GM12878 (cell line): ENCODE measurements around the gene JDP2. TPM values are rescaled to one million over a fixed set of nuclear protein-coding genes. Genes with fewer than 3 reads are reported as not detected.

ENCODE experiments used
- ATAC-seq: fragments of 200-7000 bp; cut with Tn5 transposase; 3 replicates; pipeline ENCODE4 v1.9.1; 2020; ENCODE audit warnings: mild to moderate bottlenecking, moderate library complexity
- BruUV-seq: library from RNA; stranded (reverse); fragments of 400-500 nt; replicated peaks from 2 replicates; lab custom pipeline; 2021; lab: Mats Ljungman, UMichigan
- CTCF ChIA-PET: fragments of 300-600 bp; sonication (Branson Sonifier 250); formaldehyde crosslinking; extraction: SDS; loops from one replicate; lab custom pipeline; 2021; ENCODE audit warnings: inconsistent platforms; lab: Yijun Ruan, JAX
- POLR2A ChIA-PET: fragments of 350-600 bp; formaldehyde crosslinking; extraction: SDS; loops from one replicate; lab custom pipeline; 2021; ENCODE audit warnings: inconsistent platforms; lab: Charles Lee
- RAD21 ChIA-PET: fragments of 300-600 bp; sonication (Branson Sonifier 250); formaldehyde crosslinking; loops from one replicate; lab custom pipeline; 2023; ENCODE audit warnings: antibody characterized with exemption; ENCODE audit not compliant: unreplicated experiment; lab: Charles Lee
- SMC1A ChIA-PET: fragments of 300-600 bp; sonication (Branson Sonifier 250); formaldehyde crosslinking; loops from one replicate; lab custom pipeline; 2023; ENCODE audit not compliant: unreplicated experiment, uncharacterized antibody; lab: Charles Lee
- DNase-seq: peaks from one replicate; pipeline ENCODE4 v3.0.0-alpha.2; 2011; ENCODE audit warnings: low read depth, low spot score
- FAIRE-seq: peaks from 3 replicates; lab custom pipeline; 2011; peaks lifted over from hg19 to GRCh38; lab: Jason Lieb, UNC
- H2AFZ ChIP-seq: 2 replicates; pipeline ENCODE4 v1.6.0; 2011; ENCODE audit warnings: low read depth, low read length, control low read depth; ENCODE audit not compliant: control insufficient read depth
- H3K27ac ChIP-seq: 2 replicates; pipeline ENCODE4 v1.5.1; 2011; ENCODE audit warnings: control low read depth; ENCODE audit not compliant: control insufficient read depth, insufficient read depth
- H3K27me3 ChIP-seq, 2 experiments: replicated peaks in 1 of 2; 2 replicates each; pipeline versions ENCODE4 v1.6.0 to v1.6.1; 2011; ENCODE audit warnings: low read length in 1 of 2; ENCODE audit not compliant: control insufficient read depth in 2 of 2, insufficient read depth in 2 of 2
- H3K36me3 ChIP-seq, 2 experiments: 2 replicates each; pipeline ENCODE4 v1.5.1; 2011; ENCODE audit warnings: low read length in 1 of 2; ENCODE audit not compliant: control insufficient read depth in 2 of 2, insufficient read depth in 2 of 2
- H3K4me1 ChIP-seq: 2 replicates; pipeline ENCODE4 v1.6.1; 2011; ENCODE audit warnings: mild to moderate bottlenecking, low read length, moderate library complexity, mixed read lengths; ENCODE audit not compliant: control insufficient read depth, insufficient read depth
- H3K4me2 ChIP-seq: 2 replicates; pipeline ENCODE4 v1.6.0; 2011; ENCODE audit warnings: control low read depth; ENCODE audit not compliant: control insufficient read depth, insufficient read depth
- H3K4me3 ChIP-seq: fragments of 200-600 bp; sonication (generic); 2 replicates; pipeline ENCODE4 v1.5.1; 2016
- H3K79me2 ChIP-seq: 2 replicates; pipeline ENCODE4 v1.6.0; 2011; ENCODE audit warnings: low read length; ENCODE audit not compliant: control insufficient read depth, insufficient read depth
- H3K9ac ChIP-seq: 2 replicates; pipeline ENCODE4 v1.8.0; 2011; ENCODE audit warnings: low read length, control low read depth, mixed read lengths; ENCODE audit not compliant: control insufficient read depth, insufficient read depth
- H3K9me3 ChIP-seq: replicated peaks from 3 replicates; pipeline ENCODE4 v1.5.1; 2011; ENCODE audit warnings: mild to moderate bottlenecking, low read length; ENCODE audit not compliant: control insufficient read depth, insufficient read depth
- H4K20me1 ChIP-seq: 2 replicates; pipeline ENCODE4 v1.6.0; 2011; ENCODE audit not compliant: control insufficient read depth, insufficient read depth
- CBX5 ChIP-seq: sonication (generic); IDR thresholded peaks from 2 replicates; pipeline ENCODE4 v1.6.1; 2016; ENCODE audit warnings: low read depth, moderate library complexity, mild to moderate bottlenecking, inconsistent platforms
- PML ChIP-seq: IDR thresholded peaks from 2 replicates; pipeline ENCODE4 v1.6.1; 2012; ENCODE audit warnings: low read length, inconsistent platforms
- TAF1 ChIP-seq: IDR thresholded peaks from 2 replicates; pipeline ENCODE4 v1.6.1; 2011; ENCODE audit warnings: mild to moderate bottlenecking, low read depth, low read length, borderline replicate concordance
- ZNF217 ChIP-seq: fragments of 450-650 bp; IDR thresholded peaks from 2 replicates; pipeline ENCODE4 v1.6.1; 2017; ENCODE audit warnings: antibody characterized with exemption, mild to moderate bottlenecking
- WGBS: methylation state at CpG from one replicate; pipeline ENCODE4 v1.1.6; 2016; ENCODE audit warnings: low lambda C conversion rate; ENCODE audit not compliant: insufficient replicate concordance, insufficient coverage; ENCODE audit errors: missing lambda C conversion rate; 5-methylcytosine and 5-hydroxymethylcytosine counted together
- in situ Hi-C: fragments of 300-500 bp; cut with MboI; formaldehyde crosslinking; loops from 9 replicates; pipeline ENCODE4 v1.14.3; 2018; ENCODE audit warnings: mixed read lengths
- intact Hi-C: fragments of 100-400 bp; cut with micrococcal nuclease; formaldehyde crosslinking; loops from one replicate; pipeline ENCODE4 v1.14.2; 2022; ENCODE audit not compliant: unreplicated experiment
- polyA plus RNA-seq, 11 experiments: library from polyadenylated mRNA; depleted of rRNA in 4 of 11; unstranded in 6 of 11; stranded (reverse) in 5 of 11; fragments of >200 nt; fragmentation: Nextera tagmentation in 4 of 11; fragmentation: Illumina TruSeq in 1 of 11; extraction: Ambion mirVana in 4 of 11; extraction: Trizol in 1 of 11; gene quantifications; 1 replicate in 1 of 11; 2 replicates in 10 of 11; pipeline versions ENCODE4 v1.2.1 to v1.2.3, GENCODE V29; 2011 to 2016; ENCODE audit warnings: inconsistent platforms in 2 of 11, missing spikeins in 2 of 11, low read depth in 1 of 11
- total RNA-seq, 4 experiments: library from RNA; depleted of rRNA in 3 of 4; stranded (reverse); fragments of >200 nt in 3 of 4; fragmentation: Illumina TruSeq in 1 of 4; extraction: Trizol in 1 of 4; gene quantifications; 2 replicates each; pipeline versions ENCODE4 v1.2.1 to v1.2.3, GENCODE V29; 2013 to 2021
- TF ChIP-seq, protein P1 (sequence below): fragments of 450-650 bp; IDR thresholded peaks from 2 replicates; pipeline ENCODE4 v1.6.1; 2017; ENCODE audit warnings: antibody characterized with exemption, mild to moderate bottlenecking, moderate library complexity
- TF ChIP-seq, protein P2 (sequence below): fragments of 450-650 bp; conservative IDR thresholded peaks from 2 replicates; pipeline ENCODE4 v1.6.1; 2017; ENCODE audit warnings: mild to moderate bottlenecking, moderate library complexity

JDP2 gene
- total and polyA plus RNA-seq, 10 of the 15 experiments (the other 5 are each of a cell fraction or from before 2014, with no cell fraction given) = 0.71 to 21.3 (median 11.2) TPM

DNA sequence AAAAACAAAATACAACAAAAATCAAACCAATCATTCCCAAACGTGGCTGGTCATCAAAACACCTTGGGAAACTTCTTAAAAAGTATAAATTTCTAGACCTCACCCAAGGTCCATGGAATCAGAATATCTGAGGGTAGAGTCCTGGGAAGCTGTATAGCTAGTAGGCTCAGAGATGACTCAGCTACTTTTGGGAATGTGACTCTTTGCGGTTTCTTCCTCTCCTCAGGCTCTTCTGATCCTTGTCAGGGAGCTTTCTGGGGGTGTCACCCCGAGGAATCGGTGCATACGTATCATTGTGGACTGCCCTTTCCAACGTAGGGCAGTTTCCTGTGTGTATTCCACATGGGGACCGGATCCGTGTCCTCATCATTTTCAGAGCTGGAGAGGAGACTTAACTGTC is 14.8 kb downstream of the JDP2 start:
- FAIRE-seq (no peak), DNase-seq (no peak), ATAC-seq (no peak)
- H3K27ac ChIP-seq = no peak overlapping the region
- H3K4me1 ChIP-seq = peaks cover 21% of the 10 kb centered on the region
- WGBS = 85% methylated on average over 8 of the region's 8 CpGs
- ChIA-PET RAD21 (interaction anchor here (1.1 to 1.7 kb wide), 3 partner anchors 10 to 44 kb away, joined by 4 to 7 read pairs (median 5); no protein-coding TSS in a partner anchor), CTCF (interaction anchor here (1.3 to 2.8 kb wide), 4 partner anchors 11 to 134 kb away, joined by 7 to 22 read pairs (median 8); no protein-coding TSS in a partner anchor), POLR2A (interaction anchor here (1.4 kb wide), 1 partner anchor 13 kb away, joined by 6 read pairs; no protein-coding TSS in a partner anchor), SMC1A (interaction anchor here (0.8 to 3.7 kb wide), 6 partner anchors 12 to 134 kb away, joined by 3 to 16 read pairs (median 4); no protein-coding TSS in a partner anchor)
- no peak overlapping the region for H3K4me3 ChIP-seq
- no peak overlapping the region for H3K9ac ChIP-seq
- no peaks in the 10 kb centered on the region for H3K9me3 ChIP-seq
- no peaks in the 10 kb centered on the region; the same call in 1 of the 2 replicates for H3K79me2 ChIP-seq
- no peak overlapping the region for H3K4me2 ChIP-seq
- in situ Hi-C loops (no loop called here), intact Hi-C loops (no loop called here)
- H3K27me3 ChIP-seq = no peaks in the 10 kb centered on the region
- no peak overlapping the region for H2AFZ ChIP-seq
- H4K20me1 ChIP-seq = no peaks in the 10 kb centered on the region
- no TSS peak for BruUV-seq
- TF ChIP-seq ZNF217 (no peak), TAF1 (no peak), CBX5 (no peak), PML (no peak)
- TF ChIP-seq, protein P1, sequence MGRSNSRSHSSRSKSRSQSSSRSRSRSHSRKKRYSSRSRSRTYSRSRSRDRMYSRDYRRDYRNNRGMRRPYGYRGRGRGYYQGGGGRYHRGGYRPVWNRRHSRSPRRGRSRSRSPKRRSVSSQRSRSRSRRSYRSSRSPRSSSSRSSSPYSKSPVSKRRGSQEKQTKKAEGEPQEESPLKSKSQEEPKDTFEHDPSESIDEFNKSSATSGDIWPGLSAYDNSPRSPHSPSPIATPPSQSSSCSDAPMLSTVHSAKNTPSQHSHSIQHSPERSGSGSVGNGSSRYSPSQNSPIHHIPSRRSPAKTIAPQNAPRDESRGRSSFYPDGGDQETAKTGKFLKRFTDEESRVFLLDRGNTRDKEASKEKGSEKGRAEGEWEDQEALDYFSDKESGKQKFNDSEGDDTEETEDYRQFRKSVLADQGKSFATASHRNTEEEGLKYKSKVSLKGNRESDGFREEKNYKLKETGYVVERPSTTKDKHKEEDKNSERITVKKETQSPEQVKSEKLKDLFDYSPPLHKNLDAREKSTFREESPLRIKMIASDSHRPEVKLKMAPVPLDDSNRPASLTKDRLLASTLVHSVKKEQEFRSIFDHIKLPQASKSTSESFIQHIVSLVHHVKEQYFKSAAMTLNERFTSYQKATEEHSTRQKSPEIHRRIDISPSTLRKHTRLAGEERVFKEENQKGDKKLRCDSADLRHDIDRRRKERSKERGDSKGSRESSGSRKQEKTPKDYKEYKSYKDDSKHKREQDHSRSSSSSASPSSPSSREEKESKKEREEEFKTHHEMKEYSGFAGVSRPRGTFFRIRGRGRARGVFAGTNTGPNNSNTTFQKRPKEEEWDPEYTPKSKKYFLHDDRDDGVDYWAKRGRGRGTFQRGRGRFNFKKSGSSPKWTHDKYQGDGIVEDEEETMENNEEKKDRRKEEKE = no peak
- TF ChIP-seq, protein P2, sequence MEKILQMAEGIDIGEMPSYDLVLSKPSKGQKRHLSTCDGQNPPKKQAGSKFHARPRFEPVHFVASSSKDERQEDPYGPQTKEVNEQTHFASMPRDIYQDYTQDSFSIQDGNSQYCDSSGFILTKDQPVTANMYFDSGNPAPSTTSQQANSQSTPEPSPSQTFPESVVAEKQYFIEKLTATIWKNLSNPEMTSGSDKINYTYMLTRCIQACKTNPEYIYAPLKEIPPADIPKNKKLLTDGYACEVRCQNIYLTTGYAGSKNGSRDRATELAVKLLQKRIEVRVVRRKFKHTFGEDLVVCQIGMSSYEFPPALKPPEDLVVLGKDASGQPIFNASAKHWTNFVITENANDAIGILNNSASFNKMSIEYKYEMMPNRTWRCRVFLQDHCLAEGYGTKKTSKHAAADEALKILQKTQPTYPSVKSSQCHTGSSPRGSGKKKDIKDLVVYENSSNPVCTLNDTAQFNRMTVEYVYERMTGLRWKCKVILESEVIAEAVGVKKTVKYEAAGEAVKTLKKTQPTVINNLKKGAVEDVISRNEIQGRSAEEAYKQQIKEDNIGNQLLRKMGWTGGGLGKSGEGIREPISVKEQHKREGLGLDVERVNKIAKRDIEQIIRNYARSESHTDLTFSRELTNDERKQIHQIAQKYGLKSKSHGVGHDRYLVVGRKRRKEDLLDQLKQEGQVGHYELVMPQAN = no peak
- peaks cover 0 to 43% of the 10 kb centered on the region in 2 experiments for H3K36me3 ChIP-seq
